Measurements from ENCODE around the gene IL19. TPM values are rescaled to one million over a fixed set of nuclear protein-coding genes. Genes with fewer than 3 reads are reported as not detected.

IL19 gene
- total RNA-seq, 2 experiments from 2014 or later = not detected

DNA sequence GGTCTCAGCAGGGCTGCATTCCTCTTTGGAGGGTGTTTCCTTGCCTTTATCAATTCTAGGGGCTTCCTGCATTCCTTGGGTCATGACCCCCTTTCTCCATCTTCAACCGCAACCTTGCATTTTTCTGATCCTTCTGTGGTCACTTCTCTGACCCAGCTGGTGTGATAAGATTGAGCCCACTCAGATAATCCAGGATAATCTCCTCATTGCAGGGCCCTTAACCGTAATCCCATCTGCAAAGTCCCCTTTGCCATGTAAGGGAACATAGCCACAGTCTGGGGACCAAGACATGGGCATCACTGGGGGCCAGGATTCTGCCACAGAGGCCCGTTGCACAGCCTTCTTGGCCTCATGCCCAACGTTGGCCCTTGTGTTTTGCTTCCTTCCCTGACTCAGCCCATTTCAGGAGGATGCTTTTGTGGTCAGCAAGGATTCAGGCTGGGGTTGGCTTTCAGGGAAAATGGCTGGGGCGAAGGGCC, 35.0 kb upstream of the IL19 start:
- no peaks in the 10 kb centered on the region for H3K36me3 ChIP-seq (ENCODE audit: insufficient read depth, low read length)
- ChIA-PET CTCF (ENCODE audit: unreplicated experiment) (interaction anchor here (1.5 to 1.9 kb wide), 3 partner anchors 63 to 74 kb away, joined by 4 to 13 read pairs (median 8); no protein-coding TSS in a partner anchor), POLR2A (interaction anchor here (1.2 to 1.7 kb wide), 2 partner anchors 21 to 47 kb away, joined by 3 to 6 read pairs; no protein-coding TSS in a partner anchor)
- H2AFZ ChIP-seq (ENCODE audit: low read length) = no peak overlapping the region
- no peaks in the 10 kb centered on the region for H3K9me3 ChIP-seq (ENCODE audit: low read length)
- H3K27ac ChIP-seq (ENCODE audit: low read depth, low read length, poor library complexity, severe bottlenecking) = no peak overlapping the region
- peaks cover 27% of the 10 kb centered on the region for H3K4me1 ChIP-seq (ENCODE audit: insufficient read depth, low read length, poor library complexity, severe bottlenecking)
- no peaks in the 10 kb centered on the region for H4K20me1 ChIP-seq (ENCODE audit: insufficient read depth, low read length)
- H3K79me2 ChIP-seq (ENCODE audit: insufficient read depth, low read depth, low read length) = no peaks in the 10 kb centered on the region
- no peak overlapping the region for H3K4me3 ChIP-seq (ENCODE audit: low read depth, low read length, poor library complexity, severe bottlenecking)
- intact Hi-C loops (cut with micrococcal nuclease; ENCODE audit: unreplicated experiment) = no loop called here
- DNase-seq (ENCODE audit: low spot score) = no peak
- no peak overlapping the region for H3K4me2 ChIP-seq (ENCODE audit: low read length)
- no peaks in the 10 kb centered on the region for H3K9me2 ChIP-seq (ENCODE audit: insufficient read depth, low read length)
- no TSS peak for BruUV-seq (replicated peaks)
- TF ChIP-seq CTCF (conservative IDR thresholded peaks at IDR 0.05; ENCODE audit: low read length) (no peak), EZH2phosphoT487 (IDR thresholded peaks at IDR 0.05; ENCODE audit: borderline replicate concordance, low read depth, low read length) (no peak)

DNA sequence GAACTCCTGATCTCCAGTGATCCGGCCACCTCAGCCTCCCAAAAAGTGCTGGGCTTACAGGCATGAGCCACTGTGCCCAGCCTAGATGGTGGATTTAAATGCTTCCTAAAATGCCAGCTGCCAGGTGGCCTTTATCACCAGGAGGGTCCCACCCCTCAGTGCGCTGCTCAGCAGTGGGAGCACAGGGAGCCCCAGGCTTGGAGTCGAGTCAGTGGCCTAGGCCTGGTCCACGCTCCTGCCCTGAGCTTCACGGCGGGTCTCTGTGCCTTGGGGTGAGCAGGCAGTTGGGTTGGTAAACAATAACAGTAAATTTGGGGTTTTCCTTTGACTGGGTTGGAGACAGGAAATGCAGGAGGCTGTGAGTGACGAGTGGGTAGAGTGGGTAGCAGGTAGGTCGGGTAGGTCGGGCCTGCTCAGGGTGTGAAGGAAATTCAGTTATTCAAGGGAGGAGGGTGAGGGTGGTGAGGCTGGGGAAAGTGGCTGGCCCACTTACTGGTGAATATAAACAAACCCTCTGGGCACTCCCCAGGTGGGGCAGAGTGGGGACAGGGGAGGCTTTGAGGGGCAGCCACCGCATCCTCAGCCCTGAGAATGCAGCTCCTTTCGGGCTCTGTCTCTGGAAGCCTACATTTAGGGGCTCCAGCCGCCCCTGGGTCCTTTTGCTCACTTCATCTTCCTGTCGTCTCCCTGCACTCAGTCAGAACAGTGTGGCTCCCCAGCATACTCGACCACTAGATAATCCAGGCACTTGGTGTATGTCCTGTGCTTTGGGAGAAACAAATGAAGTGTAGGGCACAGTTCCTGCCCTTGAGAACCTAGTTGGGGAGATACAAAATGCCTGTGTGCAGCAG, 33.5 kb upstream of the IL19 start:
- DNase-seq (ENCODE audit: low spot score) = no peak
- CTCF ChIA-PET (ENCODE audit: unreplicated experiment) = interaction anchor here (1.0 kb wide), 1 partner anchor 19 kb away, joined by 3 read pairs; no protein-coding TSS in a partner anchor
- H3K79me2 ChIP-seq (ENCODE audit: insufficient read depth, low read depth, low read length) = no peaks in the 10 kb centered on the region
- POLR2A ChIA-PET = interaction anchor here (1.2 kb wide), 1 partner anchor 45 kb away, joined by 3 read pairs; no protein-coding TSS in a partner anchor
- H3K27ac ChIP-seq (ENCODE audit: low read depth, low read length, poor library complexity, severe bottlenecking) = no peak overlapping the region
- no peaks in the 10 kb centered on the region for H3K9me3 ChIP-seq (ENCODE audit: low read length)
- peaks cover 39% of the 10 kb centered on the region for H3K4me1 ChIP-seq (ENCODE audit: insufficient read depth, low read length, poor library complexity, severe bottlenecking)
- no peak overlapping the region for H3K4me2 ChIP-seq (ENCODE audit: low read length)
- H3K4me3 ChIP-seq (ENCODE audit: low read depth, low read length, poor library complexity, severe bottlenecking) = no peak overlapping the region
- TF ChIP-seq EZH2phosphoT487 (IDR thresholded peaks at IDR 0.05; ENCODE audit: borderline replicate concordance, low read depth, low read length) (no peak), CTCF (conservative IDR thresholded peaks at IDR 0.05; ENCODE audit: low read length) (no peak)
- no peak overlapping the region for H2AFZ ChIP-seq (ENCODE audit: low read length)
- intact Hi-C loops (cut with micrococcal nuclease; ENCODE audit: unreplicated experiment) = no loop called here
- H3K36me3 ChIP-seq (ENCODE audit: insufficient read depth, low read length) = no peaks in the 10 kb centered on the region
- no peaks in the 10 kb centered on the region for H4K20me1 ChIP-seq (ENCODE audit: insufficient read depth, low read length)
- H3K9me2 ChIP-seq (ENCODE audit: insufficient read depth, low read length) = no peaks in the 10 kb centered on the region
- no TSS peak for BruUV-seq (replicated peaks)

Data from OCI-LY7 (cell line).